HG03039 (cell line): ENCODE results near the gene FNBP1L.

Experiments used
- ATAC-seq: cut with Tn5 transposase; IDR thresholded peaks from one replicate; pipeline ENCODE4 v1.9.1; 2021; ENCODE audit warnings: mild to moderate bottlenecking, moderate library complexity; ENCODE audit not compliant: unreplicated experiment

The FNBP1L gene

GRCh38 chr1:93569489-93569888, 121.6 kb downstream of the FNBP1L start:
- no peak for ATAC-seq

GRCh38 chr1:93571623-93572310, 123.8 kb downstream of the FNBP1L start:
- no peak for ATAC-seq

GRCh38 chr1:93573940-93574469, 126.1 kb downstream of the FNBP1L start:
- no peak for ATAC-seq

GRCh38 chr1:93574511-93574910, 126.6 kb downstream of the FNBP1L start:
- no peak for ATAC-seq

GRCh38 chr1:93574991-93575390, 127.1 kb downstream of the FNBP1L start:
- ATAC-seq, result no peak

GRCh38 chr1:93575621-93576284, 127.8 kb downstream of the FNBP1L start:
- ATAC-seq, result no peak

GRCh38 chr1:93576346-93576745, 128.4 kb downstream of the FNBP1L start:
- ATAC-seq, result no peak

- ATAC-seq, result no peak
These were observed 128.8 kb downstream of the FNBP1L start for GRCh38 chr1:93576746-93577145.

- ATAC-seq, result no peak
These were observed 129.9 kb downstream of the FNBP1L start for GRCh38 chr1:93577536-93578432.

- no peak for ATAC-seq
These were observed 130.5 kb downstream of the FNBP1L start for GRCh38 chr1:93578433-93578830.

GRCh38 chr1:93578911-93579825, 131.2 kb downstream of the FNBP1L start:
- no peak for ATAC-seq

- no peak for ATAC-seq
These were observed 132.0 kb downstream of the FNBP1L start for GRCh38 chr1:93579891-93580290.

GRCh38 chr1:93581917-93582850, 134.3 kb downstream of the FNBP1L start:
- ATAC-seq, result no peak

- no peak for ATAC-seq
These were observed 136.5 kb downstream of the FNBP1L start for GRCh38 chr1:93584261-93585003.

- ATAC-seq, result no peak
These were observed 137.4 kb downstream of the FNBP1L start for GRCh38 chr1:93585059-93585966.

GRCh38 chr1:93587354-93587753, 139.4 kb downstream of the FNBP1L start:
- ATAC-seq, result no peak

- no peak for ATAC-seq
These were observed 140.3 kb downstream of the FNBP1L start for GRCh38 chr1:93588206-93588605.
